Lower lobe of right lung (tissue), 2 donors: ENCODE data around the gene TCF3. TPM values are rescaled to one million over a fixed set of nuclear protein-coding genes. Genes with fewer than 3 reads are reported as not detected.

ENCODE experiments used
- ATAC-seq, 2 donors: fragments of 200-7000 bp; cut with Tn5 transposase; one replicate each; pipeline ENCODE4 v1.9.1; 2020 to 2022; ENCODE audit warnings: mild to moderate bottlenecking in 2 of 2, moderate library complexity in 2 of 2
- DNase-seq: peaks from one replicate; pipeline ENCODE4 v3.0.0-alpha.2; 2020
- H3K27ac ChIP-seq: fragments of 200-600 bp; one replicate; pipeline ENCODE4 v1.8.0; 2022
- H3K27me3 ChIP-seq: fragments of 200-600 bp; one replicate; pipeline ENCODE4 v1.8.0; 2022; ENCODE audit warnings: low read depth
- H3K36me3 ChIP-seq: fragments of 200-600 bp; one replicate; pipeline ENCODE4 v1.8.0; 2022; ENCODE audit warnings: mild to moderate bottlenecking
- H3K4me1 ChIP-seq: fragments of 200-600 bp; one replicate; pipeline ENCODE4 v1.8.0; 2022
- H3K4me3 ChIP-seq: fragments of 200-600 bp; one replicate; pipeline ENCODE4 v1.8.0; 2022; ENCODE audit warnings: mild to moderate bottlenecking
- H3K9me3 ChIP-seq: fragments of 200-600 bp; one replicate; pipeline ENCODE4 v1.8.0; 2022
- CTCF ChIP-seq: fragments of 200-600 bp; IDR thresholded peaks from one replicate; pipeline ENCODE4 v1.8.0; 2022; ENCODE audit warnings: antibody characterized with exemption, mild to moderate bottlenecking
- intact Hi-C: fragments of 100-400 bp; cut with DNase I; formaldehyde crosslinking; loops from one replicate; pipeline ENCODE4 v1.11.0; 2022
- total RNA-seq: library from RNA; stranded (reverse); fragmentation: NEBNext Ultra II Directional; extraction: Animal tissue kit (Norgen Biotek cat#: 25700); gene quantifications from one replicate; pipeline ENCODE4 v1.2.1, GENCODE V29; 2021
- donor health status: DM: no; HTN: yes; CAD: no; lungs with severe emphysema.

Gene TCF3
- total RNA-seq, 1 donor from 2014 or later, result 44.5 TPM

DNA sequence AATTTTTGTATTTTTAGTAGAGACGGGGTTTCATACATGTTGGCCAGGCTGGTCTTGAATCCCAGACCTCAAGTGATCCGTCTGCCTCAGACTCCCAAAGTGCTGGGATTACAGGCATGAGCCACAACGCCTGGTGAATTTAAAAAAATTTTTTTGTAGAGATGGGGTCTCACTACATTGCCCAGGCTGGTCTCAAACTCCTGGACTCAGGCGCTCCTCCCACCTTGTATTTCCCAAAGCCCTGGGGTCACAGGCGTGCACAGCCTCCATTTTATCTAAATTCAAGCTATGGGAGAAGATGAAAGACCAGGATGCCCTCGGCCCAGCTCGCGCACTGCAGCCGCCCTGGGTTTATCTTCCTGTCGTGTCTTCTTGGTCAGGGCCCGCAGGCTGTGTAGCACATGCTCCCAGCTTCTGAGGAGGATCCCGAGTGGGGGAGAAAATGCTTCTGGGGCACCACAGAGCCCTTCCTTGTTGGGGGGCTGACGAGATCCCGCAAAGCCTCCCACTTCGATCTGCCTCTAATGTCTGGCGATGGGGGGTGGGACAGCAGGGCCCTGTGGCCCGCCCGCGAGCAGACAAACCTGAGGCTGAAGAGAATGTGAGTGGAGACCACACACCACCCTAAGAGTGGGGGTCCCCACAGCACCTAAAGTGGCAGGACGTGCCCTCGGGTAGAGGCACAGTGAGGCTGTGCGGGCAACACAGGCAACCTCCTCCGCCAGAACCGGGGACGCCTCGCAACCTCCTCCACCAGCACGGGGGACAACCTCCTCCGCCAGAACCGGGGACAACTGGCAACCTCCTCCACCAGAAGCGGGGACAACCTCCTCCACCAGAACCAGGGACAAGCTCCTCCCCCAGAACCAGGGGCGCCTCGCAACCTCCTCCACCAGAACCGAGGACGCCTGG, 15.8 kb downstream of the TCF3 start:
- ATAC-seq, result no peak
- Histone ChIP-seq H3K27ac (no peak overlapping the region), H3K9me3 (no peaks in the 10 kb centered on the region), H3K4me1 (no peaks in the 10 kb centered on the region), H3K4me3 (no peak overlapping the region), H3K27me3 (no peaks in the 10 kb centered on the region), H3K36me3 (peaks cover 64% of the 10 kb centered on the region)
- intact Hi-C loops, result no loop called here
- no peak for TF ChIP-seq CTCF
- no peak for DNase-seq

- DNase-seq (no peak), ATAC-seq (no peak)
- Histone ChIP-seq H3K36me3 (peaks cover 62% of the 10 kb centered on the region), H3K27me3 (no peaks in the 10 kb centered on the region), H3K4me1 (no peaks in the 10 kb centered on the region), H3K9me3 (no peaks in the 10 kb centered on the region), H3K4me3 (no peak overlapping the region), H3K27ac (no peak overlapping the region)
- intact Hi-C loops, result no loop called here
- no peak for TF ChIP-seq CTCF
Measured at GRCh38 chr19:1634938-1635243, 17.5 kb downstream of the TCF3 start.

DNA sequence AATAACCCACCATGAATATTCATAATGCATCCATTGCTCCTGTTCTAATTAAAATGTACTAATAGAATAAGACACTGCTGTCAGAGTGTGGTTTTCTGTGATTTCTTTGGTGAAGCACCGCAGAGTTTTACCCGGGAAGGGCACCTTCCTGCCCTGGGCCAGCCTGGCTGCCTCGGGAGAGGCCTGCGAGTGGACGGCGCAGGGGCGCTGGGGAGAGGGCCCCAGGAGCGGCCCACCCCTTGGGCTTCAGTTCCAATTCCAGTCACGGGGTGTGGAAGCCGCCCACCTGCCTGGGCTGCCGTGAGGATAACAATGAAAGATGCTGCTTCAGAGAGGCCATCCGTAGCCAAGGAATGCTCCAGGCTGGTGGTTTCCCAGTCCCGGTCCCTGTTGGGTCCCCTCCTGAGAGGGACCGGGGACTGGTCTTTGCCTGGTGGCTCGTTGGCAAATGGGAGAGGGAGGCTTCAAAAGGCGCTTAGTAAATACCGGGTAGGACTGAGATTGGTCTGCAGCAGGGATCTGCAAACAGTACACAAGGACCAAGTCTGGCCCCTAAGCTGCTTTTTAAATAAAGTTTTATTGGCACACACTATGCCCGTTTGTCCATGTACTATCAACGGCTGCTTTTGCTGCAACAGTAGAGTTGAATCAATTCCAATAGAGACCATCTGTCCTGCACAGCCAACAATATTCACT, 18.0 kb downstream of the TCF3 start:
- Histone ChIP-seq H3K27me3 (no peaks in the 10 kb centered on the region), H3K27ac (no peak overlapping the region), H3K4me3 (no peak overlapping the region), H3K4me1 (no peaks in the 10 kb centered on the region), H3K36me3 (peaks cover 58% of the 10 kb centered on the region), H3K9me3 (no peaks in the 10 kb centered on the region)
- no peak for ATAC-seq
- no peak for DNase-seq
- TF ChIP-seq CTCF, result no peak
- intact Hi-C loops, result no loop called here

DNA sequence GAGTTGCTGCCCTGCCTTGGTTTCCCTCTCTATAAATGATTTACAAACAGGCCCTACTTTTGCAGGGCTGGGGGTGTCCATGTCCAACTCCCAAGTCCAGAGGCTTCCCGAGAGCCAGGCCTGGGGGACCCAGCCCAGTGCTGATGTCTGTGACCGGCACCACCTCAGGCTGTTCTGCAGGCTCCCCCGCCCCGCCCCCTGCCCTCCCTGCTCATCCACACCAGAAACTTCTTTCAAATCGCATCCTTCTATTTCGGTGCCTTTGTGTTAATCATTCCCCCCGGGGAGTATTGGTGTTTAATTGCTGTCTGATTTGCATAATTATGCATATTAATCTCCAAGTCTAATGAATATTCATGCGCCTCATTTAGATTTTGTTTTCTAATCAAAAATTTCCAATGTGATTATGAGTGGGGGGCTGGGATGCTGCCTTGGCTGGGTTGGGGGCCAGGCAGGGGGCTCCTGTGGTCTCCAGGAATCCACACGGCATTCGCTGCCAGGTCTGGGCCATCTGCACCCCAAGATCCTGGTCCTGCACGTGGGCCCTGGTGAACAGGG, 19.1 kb downstream of the TCF3 start:
- Histone ChIP-seq H3K36me3 (peaks cover 48% of the 10 kb centered on the region), H3K27ac (no peak overlapping the region), H3K4me1 (no peaks in the 10 kb centered on the region), H3K4me3 (no peak overlapping the region), H3K9me3 (no peaks in the 10 kb centered on the region), H3K27me3 (no peaks in the 10 kb centered on the region)
- DNase-seq (no peak), ATAC-seq (no peak)
- TF ChIP-seq CTCF, result no peak
- intact Hi-C loops, result no loop called here

DNA sequence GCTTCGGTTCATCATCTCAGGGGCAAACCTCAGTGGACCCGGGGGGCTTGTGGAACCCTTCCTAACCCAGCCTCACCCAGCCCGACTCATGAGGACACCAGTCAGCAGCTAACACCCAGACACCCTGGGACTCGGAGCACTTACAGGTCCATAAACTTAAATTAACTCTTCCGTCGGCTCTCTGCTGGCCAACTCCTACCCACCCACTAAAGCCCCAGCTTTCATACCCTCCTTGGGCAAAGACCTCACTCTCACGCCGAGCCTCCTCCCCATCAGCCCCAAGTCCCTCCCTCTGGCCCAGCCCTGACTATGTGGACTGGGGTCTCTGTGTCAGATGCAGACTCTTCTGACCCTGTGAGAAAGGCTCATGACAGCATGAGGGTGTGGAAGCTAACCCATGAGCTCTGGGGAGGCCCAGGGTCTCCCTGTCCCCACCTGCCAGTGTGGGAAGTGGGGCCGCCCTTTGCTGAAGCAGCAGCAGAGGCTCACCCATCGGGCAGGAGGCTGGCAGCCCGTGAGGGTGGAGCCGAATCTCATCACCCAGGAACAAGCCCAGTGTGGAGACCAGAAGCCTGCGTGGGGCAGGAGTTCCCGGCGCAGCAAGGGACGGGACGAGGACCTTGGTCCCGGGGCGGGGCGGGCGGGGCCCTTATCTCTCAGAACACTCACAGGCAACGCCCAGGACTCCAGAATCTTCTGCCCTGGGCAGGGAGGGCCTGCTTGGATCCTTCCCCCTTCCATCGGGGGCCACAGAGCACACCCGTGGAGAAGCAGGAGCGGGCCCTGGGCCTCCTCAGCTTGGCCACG, 19.8 kb downstream of the TCF3 start:
- intact Hi-C loops, result no loop called here
- no peaks in the 10 kb centered on the region for H3K27me3 ChIP-seq
- no peak for TF ChIP-seq CTCF
- H3K36me3 ChIP-seq, result peaks cover 43% of the 10 kb centered on the region
- DNase-seq, result no peak
- H3K27ac ChIP-seq, result no peak overlapping the region
- H3K4me3 ChIP-seq, result no peak overlapping the region
- no peak for ATAC-seq
- H3K4me1 ChIP-seq, result no peaks in the 10 kb centered on the region
- H3K9me3 ChIP-seq, result no peaks in the 10 kb centered on the region
